B cell (primary cell): ENCODE data around the gene AQP9. TPM values are rescaled to one million over a fixed set of nuclear protein-coding genes. Genes with fewer than 3 reads are reported as not detected.

Source experiments
- ATAC-seq: fragments of 200-7000 bp; cut with Tn5 transposase; one replicate; pipeline ENCODE4 v1.10.0; 2021; ENCODE audit warnings: low read depth, mild to moderate bottlenecking, moderate number of reproducible peaks, moderate library complexity
- CTCF ChIA-PET: fragments of 350-600 bp; sonication (Branson Sonifier 250); formaldehyde crosslinking; loops from one replicate; lab custom pipeline; 2021; ENCODE audit warnings: antibody characterized with exemption, inconsistent platforms; lab: Charles Lee
- POLR2A ChIA-PET: fragments of 350-600 bp; sonication (Branson Sonifier 250); formaldehyde crosslinking; loops from one replicate; lab custom pipeline; 2021; ENCODE audit warnings: antibody characterized with exemption; lab: Charles Lee
- DNase-seq: peaks from one replicate; pipeline ENCODE4 v3.0.0; 2013
- H2AFZ ChIP-seq: 2 replicates; pipeline ENCODE4 v1.6.1; 2012; ENCODE audit warnings: mild to moderate bottlenecking, low read depth, low read length; ENCODE audit not compliant: insufficient read depth, poor library complexity, severe bottlenecking
- H3K27ac ChIP-seq, 2 donors: 1 replicate in 1 of 2; 2 replicates in 1 of 2; pipeline ENCODE4 v1.5.1; 2012 to 2013; ENCODE audit warnings: low read length in 2 of 2, mild to moderate bottlenecking in 2 of 2, moderate library complexity in 1 of 2
- H3K27me3 ChIP-seq, 4 experiments: fragments of 200-600 bp in 1 of 4; sonication (generic) in 1 of 4; replicated peaks in 1 of 4; 1 replicate in 2 of 4; 2 replicates in 2 of 4; pipeline versions ENCODE4 v1.6.1 to v1.7.0; 2013 to 2016; ENCODE audit warnings: low read length in 3 of 4, mild to moderate bottlenecking in 2 of 4, mixed read lengths in 1 of 4, moderate library complexity in 1 of 4; ENCODE audit not compliant: insufficient read depth in 4 of 4, control insufficient read depth in 3 of 4; ENCODE audit errors: control extremely low read depth in 1 of 4
- H3K36me3 ChIP-seq, 2 experiments: replicated peaks in 1 of 2; 1 replicate in 1 of 2; 2 replicates in 1 of 2; pipeline versions ENCODE4 v1.6.1 to v1.7.1; 2013; ENCODE audit warnings: low read length in 1 of 2; ENCODE audit not compliant: insufficient read depth in 2 of 2, control insufficient read depth in 1 of 2; ENCODE audit errors: control extremely low read depth in 1 of 2, extremely low read depth in 1 of 2
- H3K4me1 ChIP-seq, 2 donors: fragments of 200-600 bp in 1 of 2; sonication (generic) in 1 of 2; 1 replicate in 1 of 2; 2 replicates in 1 of 2; pipeline versions ENCODE4 v1.5.1 to v1.6.1; 2013 to 2017; ENCODE audit warnings: low read length in 2 of 2; ENCODE audit not compliant: control insufficient read depth in 2 of 2, insufficient read depth in 2 of 2
- H3K4me2 ChIP-seq: replicated peaks from 2 replicates; pipeline ENCODE3; 2012; ENCODE audit warnings: mild to moderate bottlenecking, low read depth, low read length; ENCODE audit not compliant: poor library complexity, severe bottlenecking
- H3K4me3 ChIP-seq, 5 experiments: fragments of 200-600 bp in 1 of 5; sonication (generic) in 1 of 5; 1 replicate in 3 of 5; 2 replicates in 2 of 5; pipeline versions ENCODE4 v1.5.1 to v1.7.0; 2011 to 2016; ENCODE audit warnings: low read length in 4 of 5, mild to moderate bottlenecking in 4 of 5, low read depth in 2 of 5, control low read depth in 1 of 5, moderate library complexity in 1 of 5; ENCODE audit not compliant: insufficient read depth in 1 of 5; ENCODE audit errors: control extremely low read depth in 1 of 5, extremely low read depth in 1 of 5
- H3K79me2 ChIP-seq: fragments of 200-600 bp; sonication (generic); one replicate; pipeline ENCODE4 v1.6.0; 2016; ENCODE audit warnings: low read length; ENCODE audit not compliant: control insufficient read depth, insufficient read depth
- H3K9ac ChIP-seq: fragments of 200-600 bp; sonication (generic); 2 replicates; pipeline ENCODE4 v1.6.1; 2017; ENCODE audit warnings: mild to moderate bottlenecking, low read length, moderate library complexity
- H3K9me3 ChIP-seq, 3 donors: one replicate each; pipeline versions ENCODE4 v1.6.1 to v1.7.1; 2013; ENCODE audit warnings: low read length in 2 of 3; ENCODE audit not compliant: control insufficient read depth in 2 of 3, insufficient read depth in 1 of 3; ENCODE audit errors: control extremely low read depth in 1 of 3
- H4K20me1 ChIP-seq: 2 replicates; pipeline ENCODE4 v1.6.0; 2012; ENCODE audit warnings: mild to moderate bottlenecking, low read length; ENCODE audit not compliant: insufficient read depth, control insufficient read depth, poor library complexity, severe bottlenecking
- H3K27ac Mint-ChIP-seq: one replicate; pipeline ENCODE4 v1.8.0; 2021; ENCODE audit warnings: mixed read lengths
- H3K27me3 Mint-ChIP-seq: one replicate; pipeline ENCODE4 v1.8.0; 2021; ENCODE audit warnings: mixed read lengths
- H3K4me1 Mint-ChIP-seq: one replicate; pipeline ENCODE4 v1.8.0; 2021; ENCODE audit warnings: mixed read lengths
- H3K4me3 Mint-ChIP-seq: one replicate; pipeline ENCODE4 v1.8.0; 2021; ENCODE audit warnings: mixed read lengths
- H3K9me3 Mint-ChIP-seq: one replicate; pipeline ENCODE4 v1.8.0; 2022; ENCODE audit warnings: mixed read lengths; ENCODE audit not compliant: insufficient read depth
- EZH2 ChIP-seq: IDR thresholded peaks from 2 replicates; pipeline ENCODE4 v1.6.1; 2012; ENCODE audit warnings: borderline replicate concordance, low read depth, mild to moderate bottlenecking, moderate library complexity, low read length; ENCODE audit not compliant: insufficient read depth, poor library complexity, severe bottlenecking
- WGBS: methylation state at CpG from one replicate; pipeline ENCODE4 v1.1.5; 2013; ENCODE audit warnings: missing lambda C conversion rate; ENCODE audit not compliant: insufficient coverage; 5-methylcytosine and 5-hydroxymethylcytosine counted together
- intact Hi-C: fragments of 100-400 bp; cut with micrococcal nuclease; formaldehyde crosslinking; loops from one replicate; pipeline ENCODE4 v1.10.0; 2022
- polyA plus RNA-seq: library from polyadenylated mRNA; depleted of rRNA; stranded (reverse); fragments of >200 nt; gene quantifications from 2 replicates; pipeline ENCODE4 v1.2.3, GENCODE V29; 2012
- total RNA-seq, 2 donors: library from RNA; stranded (reverse); fragments of 120-200 nt in 1 of 2; gene quantifications; 1 replicate in 1 of 2; 2 replicates in 1 of 2; pipeline versions ENCODE4 v1.2.3 to v1.2.4, GENCODE V29; 2013 to 2022
- TF ChIP-seq, protein P1 (sequence below): fragments of 200-600 bp; IDR thresholded peaks from one replicate; pipeline ENCODE4 v1.8.0; 2022; ENCODE audit warnings: antibody characterized with exemption, mild to moderate bottlenecking

AQP9 gene
- total and polyA plus RNA-seq, 2 donors (not counting 1 experiment from before 2014, with no cell fraction given): 0.10 TPM; not detected in 1

DNA sequence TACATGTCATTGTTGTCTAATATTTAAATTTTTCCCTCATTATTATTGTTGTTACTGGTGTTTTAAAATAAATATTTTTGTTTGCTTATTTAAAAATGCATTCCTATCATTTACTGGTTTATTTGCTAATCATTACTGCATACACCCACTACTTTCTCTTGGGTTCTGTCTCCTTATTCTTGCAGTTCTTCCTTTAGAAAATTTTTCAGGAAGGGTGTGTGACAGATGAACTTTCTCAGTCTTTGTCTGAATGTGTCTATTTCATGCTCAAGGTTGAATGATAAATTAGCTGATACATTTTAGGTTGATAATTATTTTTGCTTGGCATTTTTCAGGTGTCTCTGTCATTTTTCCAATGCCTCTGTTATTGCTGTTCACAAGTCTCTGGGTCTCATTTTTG lies 7.4 kb downstream of the AQP9 start:
- Histone ChIP-seq H3K9me3 (no peaks in the 10 kb centered on the region), H3K79me2 (no peaks in the 10 kb centered on the region), H2AFZ (no peak overlapping the region), H3K4me2 (no peak overlapping the region), H4K20me1 (no peaks in the 10 kb centered on the region), H3K27ac (no peak overlapping the region), H3K9ac (no peak overlapping the region), H3K4me1 (no peaks in the 10 kb centered on the region), H3K4me3 (peak overlapping the region in 1 of 5 experiments; percentile 30), H3K27me3 (peaks cover 0 to 5% (median 2%) of the 10 kb centered on the region in 4 experiments), H3K36me3 (no peaks in the 10 kb centered on the region)
- ATAC-seq (no peak), DNase-seq (no peak)
- no peaks in the 10 kb centered on the region for H3K4me1 Mint-ChIP-seq
- POLR2A ChIA-PET: no interaction called here
- H3K4me3 Mint-ChIP-seq: no peak overlapping the region
- no peaks in the 10 kb centered on the region for H3K9me3 Mint-ChIP-seq
- intact Hi-C loops: no loop called here
- TF ChIP-seq, protein P1, sequence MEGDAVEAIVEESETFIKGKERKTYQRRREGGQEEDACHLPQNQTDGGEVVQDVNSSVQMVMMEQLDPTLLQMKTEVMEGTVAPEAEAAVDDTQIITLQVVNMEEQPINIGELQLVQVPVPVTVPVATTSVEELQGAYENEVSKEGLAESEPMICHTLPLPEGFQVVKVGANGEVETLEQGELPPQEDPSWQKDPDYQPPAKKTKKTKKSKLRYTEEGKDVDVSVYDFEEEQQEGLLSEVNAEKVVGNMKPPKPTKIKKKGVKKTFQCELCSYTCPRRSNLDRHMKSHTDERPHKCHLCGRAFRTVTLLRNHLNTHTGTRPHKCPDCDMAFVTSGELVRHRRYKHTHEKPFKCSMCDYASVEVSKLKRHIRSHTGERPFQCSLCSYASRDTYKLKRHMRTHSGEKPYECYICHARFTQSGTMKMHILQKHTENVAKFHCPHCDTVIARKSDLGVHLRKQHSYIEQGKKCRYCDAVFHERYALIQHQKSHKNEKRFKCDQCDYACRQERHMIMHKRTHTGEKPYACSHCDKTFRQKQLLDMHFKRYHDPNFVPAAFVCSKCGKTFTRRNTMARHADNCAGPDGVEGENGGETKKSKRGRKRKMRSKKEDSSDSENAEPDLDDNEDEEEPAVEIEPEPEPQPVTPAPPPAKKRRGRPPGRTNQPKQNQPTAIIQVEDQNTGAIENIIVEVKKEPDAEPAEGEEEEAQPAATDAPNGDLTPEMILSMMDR: no peak
- no peak for TF ChIP-seq EZH2
- H3K27me3 Mint-ChIP-seq: peaks cover 9% of the 10 kb centered on the region
- CTCF ChIA-PET: no interaction called here
- no peak overlapping the region for H3K27ac Mint-ChIP-seq

DNA sequence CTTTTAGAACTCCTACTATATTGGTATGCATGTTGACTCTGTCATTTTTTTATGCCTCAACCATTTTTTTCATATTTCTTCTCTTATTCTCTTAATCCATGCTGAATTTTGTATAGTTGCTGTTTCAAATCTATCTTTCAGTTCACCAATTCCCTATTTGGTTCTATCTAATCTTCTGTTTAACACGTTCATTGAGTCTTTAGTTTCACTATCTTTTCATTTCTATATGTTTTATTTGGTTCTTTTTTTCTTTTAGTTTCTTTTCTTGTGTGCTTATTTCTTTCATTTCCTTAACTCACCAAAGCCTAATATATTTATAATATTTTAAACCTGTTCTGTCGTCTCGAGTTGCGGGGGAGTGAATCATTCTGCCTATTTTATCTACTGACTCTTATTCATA lies 8.0 kb downstream of the AQP9 start:
- no peak overlapping the region for H3K27ac ChIP-seq
- WGBS: no CpG with 5 or more reads among the region's 4 CpGs
- intact Hi-C loops: no loop called here

More for the DNA sequence above, 8.0 kb downstream of the AQP9 start:
- Histone ChIP-seq H3K9me3 (no peaks in the 10 kb centered on the region), H3K4me2 (no peak overlapping the region), H3K4me3 (peak overlapping the region in 1 of 5 experiments; percentile 30), H3K36me3 (no peaks in the 10 kb centered on the region), H4K20me1 (no peaks in the 10 kb centered on the region), H2AFZ (no peak overlapping the region), H3K79me2 (no peaks in the 10 kb centered on the region), H3K27me3 (peaks cover 0 to 5% (median 2%) of the 10 kb centered on the region in 4 experiments), H3K9ac (no peak overlapping the region), H3K4me1 (no peaks in the 10 kb centered on the region)
- DNase-seq (no peak), ATAC-seq (no peak)
- H3K27me3 Mint-ChIP-seq: peaks cover 9% of the 10 kb centered on the region
- CTCF ChIA-PET: no interaction called here
- no peaks in the 10 kb centered on the region for H3K9me3 Mint-ChIP-seq
- no peaks in the 10 kb centered on the region for H3K4me1 Mint-ChIP-seq
- POLR2A ChIA-PET: no interaction called here
- no peak overlapping the region for H3K4me3 Mint-ChIP-seq
- TF ChIP-seq, protein P1: no peak
- no peak for TF ChIP-seq EZH2
- H3K27ac Mint-ChIP-seq: no peak overlapping the region
